Stimulated activated CD8-positive, alpha-beta memory T cell treated with anti-CD3 and anti-CD28 coated beads, Interleukin-15, amount 100 ng/mL, for 48 hours (primary cell): ENCODE measurements around the gene KIF7.

ENCODE experiments used
- DNase-seq, 2 donors: peaks; one replicate each; pipeline ENCODE4 v3.0.0-alpha.2; 2020; ENCODE audit warnings: low read depth in 2 of 2

The KIF7 gene

DNA sequence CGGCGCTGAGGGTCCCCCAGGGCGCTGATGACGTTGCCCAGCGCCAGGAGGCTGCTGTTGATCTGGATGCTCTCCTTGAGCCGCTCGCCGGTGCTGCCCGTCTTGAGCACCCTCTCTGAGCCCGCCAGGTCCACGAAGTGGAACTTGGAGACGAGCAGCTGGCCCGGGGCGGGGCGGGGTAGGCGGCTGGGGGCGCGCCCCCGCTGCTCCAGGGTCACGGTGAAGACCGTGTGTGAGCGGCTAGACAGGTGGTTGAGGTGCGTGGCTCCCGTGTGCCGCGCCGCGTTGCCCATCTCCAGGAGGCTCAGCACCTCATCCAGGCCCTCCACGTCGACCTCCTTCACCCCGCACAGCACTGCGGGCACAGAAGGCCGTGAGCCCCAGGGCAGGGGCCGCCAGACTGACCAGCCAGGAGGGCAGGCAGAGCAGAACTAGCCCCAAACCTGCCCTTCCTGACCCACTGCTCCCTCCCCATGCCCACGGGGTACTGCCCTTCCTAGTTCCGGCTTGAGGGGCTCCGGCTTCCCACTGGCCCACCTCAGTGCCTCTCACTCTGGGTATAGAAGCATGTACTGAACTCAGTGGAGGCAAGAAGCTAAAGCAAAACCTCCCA lies 6.1 kb downstream of the KIF7 start:
- DNase-seq = no peak

DNA sequence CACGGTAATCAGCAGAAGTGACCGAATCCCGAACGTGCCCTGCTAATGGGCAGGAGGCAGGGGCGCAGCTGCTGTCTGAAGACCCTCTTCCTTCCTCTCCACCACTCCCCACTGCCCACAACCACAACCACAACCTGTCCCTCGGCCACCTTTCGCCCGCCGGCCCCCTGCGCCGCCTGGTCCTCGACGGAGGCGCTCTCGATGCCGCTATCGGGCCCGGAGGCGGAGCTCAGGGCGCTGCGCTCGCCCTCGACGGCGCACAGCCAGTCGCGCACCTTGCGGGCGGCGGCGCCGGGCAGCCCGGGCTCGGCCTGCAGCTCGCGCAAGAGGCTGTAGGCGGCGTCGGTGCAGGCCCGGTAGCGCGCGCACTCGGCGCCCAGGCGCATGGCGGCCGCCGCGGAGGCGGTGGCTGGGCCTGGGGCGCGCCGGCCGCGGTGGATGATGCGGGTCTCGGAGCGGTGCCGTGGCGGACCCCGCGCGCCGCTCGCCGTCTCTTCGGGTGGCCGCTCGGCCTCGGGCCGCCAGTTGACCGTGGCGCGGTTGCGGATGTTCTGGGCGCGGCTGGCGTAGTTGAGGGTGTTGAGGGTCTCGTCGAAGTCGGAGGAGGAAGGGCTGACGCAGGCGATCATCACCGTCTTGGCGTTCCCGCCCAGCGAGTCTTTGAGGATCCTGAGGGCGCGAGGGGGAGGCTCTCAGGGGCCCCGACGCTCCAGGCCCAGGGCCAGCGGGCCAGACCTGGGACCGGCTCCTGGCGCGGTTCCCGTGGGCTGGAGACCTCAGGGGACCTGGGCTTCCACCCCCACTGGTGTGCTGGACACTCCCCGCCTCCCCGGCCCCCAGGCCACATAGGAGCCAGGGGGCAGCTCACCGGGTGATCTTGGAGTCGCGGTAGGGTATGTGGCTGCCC lies 6.9 kb downstream of the KIF7 start:
- DNase-seq = no peak

DNA sequence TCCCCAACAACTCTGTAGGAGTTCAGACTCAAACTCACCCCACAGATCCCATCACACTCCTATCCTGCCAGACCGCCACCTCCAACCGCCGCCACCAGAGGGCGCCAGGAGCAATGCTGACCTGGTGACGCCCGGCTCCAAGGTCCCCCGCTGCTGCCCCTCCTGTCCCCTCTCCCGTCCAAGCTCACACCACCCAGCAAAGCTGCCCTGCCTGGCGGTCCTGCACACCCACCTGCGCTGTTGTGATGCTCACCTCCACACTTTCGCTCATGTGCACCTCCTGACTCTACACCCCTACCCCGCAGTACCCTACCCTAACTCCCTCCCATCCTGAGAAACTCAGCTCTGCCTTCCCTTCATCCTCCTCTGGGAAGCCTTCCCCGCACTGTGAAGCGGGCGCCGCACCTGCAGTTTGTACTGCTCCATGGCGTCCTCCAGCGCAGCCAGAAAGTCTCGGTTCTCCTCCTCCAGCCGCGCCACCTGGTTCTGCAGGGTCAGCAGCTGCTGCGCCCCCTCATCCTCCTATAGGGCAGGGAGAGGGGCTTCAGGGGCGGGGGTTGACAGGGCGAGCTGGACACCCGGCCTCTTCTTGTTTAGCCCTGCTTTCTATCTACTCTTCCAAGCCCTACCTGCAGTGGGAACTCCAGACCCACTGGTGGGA lies 7.9 kb downstream of the KIF7 start:
- peak; percentile 34 to 59 for DNase-seq

DNA sequence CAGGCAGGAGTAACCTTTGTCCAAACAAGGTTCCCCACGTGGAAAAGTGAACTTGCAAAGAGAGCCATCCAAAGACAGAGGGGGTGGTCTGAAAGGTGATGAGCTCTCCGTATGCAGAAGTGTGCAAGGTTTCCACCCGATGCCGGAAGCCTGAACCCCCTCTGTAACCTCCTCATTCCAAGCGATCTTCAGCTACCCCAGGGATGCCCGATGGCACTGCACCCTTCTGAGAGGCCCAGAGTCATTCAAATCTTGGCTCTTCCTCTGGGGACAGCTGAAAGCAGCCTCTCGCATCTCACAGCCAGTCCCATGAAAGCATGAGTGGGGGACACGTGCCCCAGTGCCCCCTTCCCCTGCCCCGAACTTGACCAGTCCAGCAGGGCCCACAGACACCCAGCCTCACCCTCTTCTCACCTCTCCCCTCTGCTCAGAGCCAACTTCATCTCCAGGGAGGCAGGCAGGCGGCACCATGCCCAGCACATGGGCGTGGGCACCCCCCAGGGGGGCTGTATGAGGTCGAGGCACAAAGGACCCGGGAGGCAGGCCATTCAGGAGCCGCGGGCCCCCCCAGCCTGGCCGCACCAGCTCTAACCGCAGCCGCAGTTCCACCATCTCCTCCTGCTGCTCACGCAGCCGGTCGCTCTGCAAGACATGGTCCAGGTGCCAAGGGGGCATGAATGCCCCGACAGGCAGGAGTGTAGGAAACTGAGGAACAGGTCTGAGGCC lies 8.7 kb downstream of the KIF7 start:
- no peak for DNase-seq

DNA sequence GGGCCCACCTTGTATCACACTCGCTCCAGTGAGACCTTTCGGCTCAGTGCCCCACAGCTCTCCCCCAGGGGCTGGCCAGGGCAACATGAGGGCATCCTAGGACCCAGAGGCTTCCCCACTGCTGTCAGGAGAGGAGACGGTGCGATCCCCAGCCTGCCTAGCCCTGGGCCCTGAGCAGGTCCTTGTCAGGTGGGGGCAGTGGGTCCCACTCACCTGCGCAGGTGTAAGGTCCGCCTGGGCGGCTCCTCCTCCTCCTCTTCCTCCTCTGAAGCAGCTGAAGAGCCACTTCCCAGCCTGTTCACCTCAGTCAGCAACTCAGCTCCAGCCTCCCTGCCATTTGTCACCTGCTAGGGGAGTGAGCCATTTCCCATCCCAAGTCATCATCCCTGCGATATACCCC lies 9.6 kb downstream of the KIF7 start:
- no peak for DNase-seq

DNA sequence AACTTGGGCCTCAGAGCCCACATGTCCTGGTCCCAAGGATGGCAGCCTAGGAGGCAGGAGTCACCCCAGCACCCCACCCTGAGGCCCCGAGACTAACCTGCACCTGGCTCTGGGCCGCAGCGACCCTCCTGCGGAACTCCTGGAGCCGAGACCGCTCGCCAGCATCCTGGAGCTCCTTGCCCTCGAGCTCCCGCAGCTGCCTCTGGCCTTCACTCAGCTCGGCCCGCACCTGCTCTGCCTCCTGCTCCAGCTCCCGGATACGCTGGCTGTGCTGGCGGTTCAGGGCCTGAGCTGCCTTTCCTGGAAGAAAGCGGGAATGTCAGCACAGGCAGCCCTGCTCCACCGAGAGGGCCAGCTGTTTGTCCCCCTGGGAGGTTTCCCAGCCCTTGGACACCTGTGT lies 13.2 kb downstream of the KIF7 start:
- DNase-seq = no peak

DNA sequence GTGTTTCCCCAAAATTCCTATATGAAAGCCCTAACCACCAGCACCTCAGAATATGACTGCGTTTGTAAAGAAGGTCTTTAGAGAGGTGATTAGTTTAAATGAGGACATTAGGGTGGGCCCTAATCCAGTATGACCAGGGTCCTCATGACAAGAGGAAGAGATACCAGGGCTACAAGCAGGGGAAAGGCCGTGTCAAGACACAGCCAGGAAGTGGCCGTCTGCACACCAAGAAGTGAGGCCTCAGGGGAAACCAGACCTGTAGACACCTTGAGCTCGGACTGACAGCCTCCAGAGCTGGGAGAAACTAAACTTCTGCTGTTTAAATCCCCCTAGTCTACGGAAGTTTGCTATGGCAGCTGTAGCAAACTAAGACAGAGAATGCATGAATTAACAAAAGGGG lies 14.2 kb downstream of the KIF7 start:
- no peak for DNase-seq

DNA sequence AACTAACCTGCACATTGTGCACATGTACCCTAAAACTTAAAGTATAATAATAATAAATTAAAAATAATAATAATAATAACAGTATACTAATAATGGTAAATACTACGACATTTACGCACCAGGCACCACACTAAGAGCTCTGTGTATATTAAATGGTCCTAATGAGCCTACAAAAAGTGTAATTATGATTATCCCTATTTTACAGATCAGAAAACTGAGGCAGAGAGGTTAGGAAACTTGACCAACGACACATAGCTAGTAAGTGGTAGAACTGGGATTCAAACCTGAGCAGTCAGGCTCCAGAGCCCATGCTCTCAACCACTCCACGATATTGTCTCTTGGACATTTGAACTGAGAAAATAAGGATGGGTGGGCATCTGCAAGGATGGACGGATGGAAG lies 15.0 kb downstream of the KIF7 start:
- no peak for DNase-seq

DNA sequence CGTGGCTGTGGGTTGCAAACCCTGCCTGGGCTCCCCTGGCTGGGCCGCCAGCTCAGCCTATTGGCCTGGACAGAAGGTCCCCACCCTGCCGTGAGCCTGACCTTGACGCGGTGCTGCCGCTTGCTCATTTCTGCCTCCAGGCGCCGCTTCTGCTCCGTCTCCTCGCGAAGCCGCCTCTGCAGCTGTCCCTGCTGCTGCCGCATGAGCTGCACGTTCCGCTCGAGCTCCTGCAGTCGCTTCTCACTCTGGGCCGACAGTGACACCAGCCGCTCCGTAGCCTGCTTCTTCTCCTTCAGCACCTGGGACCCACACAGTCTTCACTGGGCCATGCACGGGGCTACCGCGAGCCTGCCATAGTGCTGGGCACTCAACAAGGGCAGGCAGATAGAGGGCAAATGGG lies 21.7 kb downstream of the KIF7 start:
- DNase-seq = no peak

DNA sequence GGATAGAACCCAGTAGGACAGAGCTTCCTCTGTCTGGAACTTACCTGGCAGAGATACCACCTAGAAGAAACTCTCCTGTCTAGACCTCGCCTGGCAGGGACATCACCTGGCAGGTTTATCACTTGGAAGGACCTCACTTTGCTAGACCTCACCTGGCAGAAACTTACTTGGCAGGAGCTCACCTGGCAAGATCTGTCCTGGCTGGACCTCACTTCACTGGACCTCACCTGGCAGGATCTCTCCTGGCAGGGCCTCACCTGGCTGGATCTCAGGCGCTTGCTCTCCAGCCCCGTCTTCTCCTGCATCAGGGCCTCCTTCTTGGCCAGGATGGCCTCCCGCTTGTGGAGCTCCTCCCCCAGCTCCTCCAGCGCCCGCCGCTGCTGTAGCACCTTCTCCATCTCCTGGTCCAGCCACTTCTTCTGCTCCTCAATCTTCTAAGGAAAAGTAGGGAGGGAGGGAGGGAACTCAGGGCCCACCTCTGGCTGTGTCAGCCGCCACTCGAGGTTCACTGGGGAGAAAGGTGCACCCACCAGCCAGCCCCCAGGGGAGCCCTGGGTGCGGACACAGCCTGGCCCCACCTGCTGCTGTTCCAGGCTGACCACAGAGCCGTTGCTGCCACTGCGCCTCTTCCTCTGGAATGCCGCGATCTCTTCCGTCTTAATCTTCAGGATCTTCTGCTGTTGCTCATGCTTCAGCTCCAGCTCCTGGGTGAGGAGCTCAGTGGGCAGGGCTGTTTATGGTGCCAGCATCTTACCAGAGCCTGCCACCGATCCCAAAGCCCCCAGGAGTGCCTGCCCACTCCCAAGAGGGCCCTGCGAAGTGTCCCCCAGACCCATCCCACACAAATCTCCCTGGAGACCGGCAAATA lies 22.5 kb downstream of the KIF7 start:
- no peak for DNase-seq

DNA sequence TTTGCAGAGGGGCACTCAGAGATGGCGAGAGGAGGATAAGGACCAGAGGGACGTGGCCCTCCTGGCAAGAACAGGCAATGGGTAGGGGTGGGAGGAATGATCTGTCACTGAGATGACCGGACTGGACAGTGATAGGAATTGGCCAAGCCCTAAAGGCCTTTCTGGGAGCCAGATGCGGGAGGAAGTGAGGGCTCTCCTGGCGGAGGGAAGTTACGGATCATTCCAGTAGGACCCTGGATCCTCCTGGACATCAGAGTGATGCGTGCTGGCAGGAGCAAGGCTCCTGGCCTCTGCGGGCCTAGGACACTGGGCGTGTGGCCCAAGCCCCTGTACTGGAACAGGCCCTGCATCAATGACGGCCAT lies 23.4 kb downstream of the KIF7 start:
- DNase-seq = no peak

DNA sequence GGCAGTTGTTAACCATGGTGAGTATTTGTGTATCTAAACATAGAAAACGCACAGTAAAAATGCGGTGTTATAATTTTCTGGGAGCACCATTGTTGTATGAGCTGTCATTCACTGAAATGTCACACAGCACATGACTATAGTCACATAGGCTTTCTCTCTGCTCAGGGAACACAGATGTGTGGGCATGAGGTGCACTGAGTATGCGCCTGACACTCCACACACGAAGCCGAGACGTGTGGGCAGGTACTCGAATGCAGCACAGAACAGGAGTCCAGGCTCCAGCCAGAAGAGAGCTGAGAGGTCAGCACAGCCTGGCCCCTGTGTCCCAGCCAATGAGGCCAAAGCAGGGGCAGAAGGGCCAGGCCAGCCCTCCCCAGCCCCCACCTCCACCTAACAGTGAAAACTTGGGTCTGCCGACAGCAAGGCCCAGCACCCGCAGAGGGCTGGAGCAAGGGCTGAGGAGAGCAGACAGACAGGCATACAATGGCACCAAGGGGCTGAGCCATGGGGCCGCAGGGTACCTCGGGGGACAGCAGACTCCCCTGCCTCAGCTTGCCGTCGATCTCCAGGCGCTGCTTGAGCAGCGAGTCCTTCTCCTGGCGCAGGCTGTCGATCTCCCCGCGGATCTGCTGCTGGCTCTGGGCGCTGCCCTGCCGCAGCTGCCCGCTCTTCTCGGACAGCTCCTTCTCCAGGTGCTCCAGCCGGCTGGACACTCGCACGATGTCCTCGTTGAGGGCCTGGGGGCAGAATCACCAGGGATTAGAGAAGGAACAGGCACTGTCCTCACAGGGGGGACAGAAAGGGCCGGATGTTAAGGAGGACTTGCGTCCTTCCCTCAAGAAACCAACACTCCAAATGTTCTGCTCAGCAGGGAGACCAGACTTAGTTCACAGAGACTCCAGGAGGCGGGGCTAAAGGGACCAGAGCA lies 24.0 kb downstream of the KIF7 start:
- no peak for DNase-seq

DNA sequence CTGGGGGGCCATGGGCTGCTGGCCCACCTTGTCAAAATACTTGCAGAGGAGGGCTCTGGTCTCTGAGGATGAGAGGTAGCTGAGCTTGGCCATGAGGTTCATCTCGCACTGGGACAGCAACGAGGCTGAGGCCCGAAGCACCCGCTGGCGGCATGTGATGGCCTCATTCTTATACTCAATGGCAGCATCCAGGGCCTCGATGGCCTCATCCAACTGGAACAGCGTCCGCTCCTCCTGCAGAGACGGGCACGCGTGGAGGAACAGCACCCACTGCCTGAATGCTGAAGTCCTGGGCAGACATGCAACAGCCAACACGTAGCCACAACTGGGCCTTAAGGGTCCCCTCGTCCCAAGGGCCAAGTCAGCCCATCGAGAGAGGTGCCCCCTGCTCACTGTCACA lies 25.0 kb downstream of the KIF7 start:
- no peak for DNase-seq

DNA sequence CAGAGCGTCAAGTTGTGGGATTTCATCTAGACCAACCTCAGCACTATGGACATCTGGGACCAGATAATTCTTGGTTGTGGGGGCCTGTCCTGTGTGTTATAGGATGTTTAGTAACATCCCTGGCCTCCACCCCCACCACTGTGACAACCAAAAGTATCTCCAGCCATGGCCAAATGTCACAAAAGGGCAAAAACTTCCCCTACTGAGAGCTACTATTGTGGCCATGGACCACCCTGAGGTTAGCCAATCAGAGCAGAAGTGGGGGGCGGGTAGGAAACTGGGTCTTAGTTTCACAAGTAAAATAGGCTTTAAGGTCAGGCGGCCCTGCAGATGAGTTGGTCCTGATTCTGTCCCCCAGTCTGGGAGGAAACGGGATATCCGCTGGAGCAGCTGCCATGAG lies 25.4 kb downstream of the KIF7 start:
- DNase-seq = no peak

DNA sequence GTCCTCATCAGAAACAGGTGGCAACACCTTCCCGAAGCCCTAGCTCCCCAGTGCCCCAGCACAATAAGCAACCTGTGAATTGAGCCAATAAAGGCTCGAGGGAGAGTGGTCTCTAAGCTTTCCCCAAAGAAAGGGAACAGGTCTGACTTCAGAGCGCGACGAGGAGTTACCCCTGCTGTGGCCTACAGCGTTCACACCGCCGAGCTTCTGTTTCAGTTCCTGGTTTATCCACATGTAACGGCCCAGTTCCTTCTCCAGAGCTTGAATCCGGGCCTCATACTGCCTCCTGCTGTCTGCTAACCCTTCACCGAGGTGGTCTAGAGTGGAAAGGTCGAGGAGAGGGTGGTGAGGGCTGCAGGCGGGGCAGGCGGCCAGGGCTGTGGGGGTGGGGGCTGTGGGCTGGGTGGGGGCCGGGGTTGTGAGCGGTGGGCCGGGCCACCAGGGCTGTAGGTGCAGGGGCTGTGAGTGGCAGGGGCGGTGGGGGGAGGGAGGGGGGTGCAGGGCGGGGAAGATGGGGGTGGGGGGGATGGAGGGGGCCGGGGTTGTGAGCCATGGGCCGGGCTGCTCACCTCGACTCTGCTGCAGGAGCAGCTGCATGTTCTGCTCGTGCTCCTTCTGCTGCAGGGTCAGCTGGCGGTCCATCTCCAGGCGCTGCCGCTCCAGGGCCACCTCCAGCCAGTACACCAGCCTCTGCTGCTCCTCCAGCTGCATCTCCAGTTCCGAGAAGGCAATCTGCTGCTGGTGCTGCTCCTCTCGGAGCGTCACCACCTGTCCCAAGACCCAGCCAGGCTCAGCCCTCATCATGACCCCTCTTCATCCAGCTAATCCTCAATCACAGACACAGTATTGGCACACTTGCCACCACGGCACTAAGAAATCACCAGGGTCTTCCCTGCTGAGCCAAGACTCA lies 26.2 kb downstream of the KIF7 start:
- DNase-seq = no peak

DNA sequence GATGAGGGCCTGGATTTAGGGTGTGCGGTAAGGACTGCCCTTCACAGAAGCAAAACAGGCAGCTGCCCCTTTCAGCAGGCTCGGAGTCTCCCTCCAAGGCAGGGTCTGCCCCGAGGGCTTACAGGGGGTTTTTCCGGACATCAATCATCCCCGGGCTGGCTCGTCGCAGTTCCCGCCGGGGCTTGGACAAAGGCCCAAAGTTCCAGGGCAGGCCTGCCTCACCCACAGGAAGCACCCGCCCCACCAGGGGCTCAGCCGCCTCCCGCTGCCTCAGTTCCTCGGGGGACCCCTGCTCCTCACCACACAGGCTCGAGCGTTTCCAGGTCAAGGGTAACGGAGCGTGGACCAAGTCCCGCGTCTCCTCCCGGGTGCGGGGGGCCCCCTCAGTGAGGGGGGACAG lies 27.0 kb downstream of the KIF7 start:
- DNase-seq = no peak

DNA sequence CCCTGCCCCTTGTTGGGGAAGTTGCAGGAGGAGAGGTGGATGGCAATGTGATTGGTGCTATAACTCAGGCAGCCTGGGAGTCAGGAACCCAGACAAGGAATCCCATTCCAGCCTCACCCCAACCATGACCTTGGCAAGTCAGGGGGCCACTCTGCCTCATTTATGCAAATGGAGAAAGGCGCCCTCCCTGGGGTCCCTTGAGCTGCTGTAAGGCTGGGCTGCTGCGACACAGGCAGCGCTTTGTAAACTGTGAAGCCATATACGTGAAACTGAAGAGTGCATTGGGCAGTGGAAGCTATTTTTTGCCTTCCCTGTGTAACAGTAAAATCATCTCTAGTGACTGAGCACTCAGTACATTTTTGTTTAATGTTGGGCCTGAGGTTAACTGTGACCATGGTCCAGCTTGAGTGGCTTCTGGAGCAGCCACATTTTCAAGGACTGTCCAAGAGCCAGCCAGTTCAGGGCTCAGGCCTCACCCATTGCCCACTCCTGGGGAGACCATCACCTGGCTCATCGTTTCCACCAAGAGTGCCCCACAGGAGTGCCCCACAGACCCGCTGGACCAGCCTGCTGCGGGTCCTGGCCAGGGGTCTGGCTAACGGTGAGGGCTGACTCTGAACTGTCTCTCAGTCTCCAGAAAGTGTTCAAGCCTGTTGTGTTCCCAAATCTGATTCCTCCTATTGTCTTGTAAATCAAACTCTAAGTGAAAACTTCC lies 27.9 kb downstream of the KIF7 start:
- no peak for DNase-seq

DNA sequence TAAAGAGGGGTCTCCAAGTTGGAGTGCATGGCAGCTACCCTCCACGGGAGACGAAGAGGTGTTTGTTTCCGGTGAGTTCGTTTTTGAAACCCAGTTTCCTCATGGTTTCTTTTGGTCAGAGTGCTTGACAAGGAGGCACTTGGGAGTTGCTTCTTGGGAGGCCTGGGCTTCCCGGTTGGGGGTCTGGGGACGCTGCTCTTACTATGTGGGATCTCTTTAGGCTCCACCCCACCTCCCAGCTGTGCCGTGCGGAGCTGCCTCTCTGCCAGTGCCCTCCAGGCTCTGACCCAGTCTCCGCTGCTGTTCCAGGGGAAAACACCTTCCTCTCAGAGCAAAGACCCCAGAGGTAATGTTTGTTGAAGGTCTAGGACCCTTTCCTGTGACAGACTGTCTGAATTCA lies 29.6 kb downstream of the KIF7 start:
- DNase-seq = no peak

DNA sequence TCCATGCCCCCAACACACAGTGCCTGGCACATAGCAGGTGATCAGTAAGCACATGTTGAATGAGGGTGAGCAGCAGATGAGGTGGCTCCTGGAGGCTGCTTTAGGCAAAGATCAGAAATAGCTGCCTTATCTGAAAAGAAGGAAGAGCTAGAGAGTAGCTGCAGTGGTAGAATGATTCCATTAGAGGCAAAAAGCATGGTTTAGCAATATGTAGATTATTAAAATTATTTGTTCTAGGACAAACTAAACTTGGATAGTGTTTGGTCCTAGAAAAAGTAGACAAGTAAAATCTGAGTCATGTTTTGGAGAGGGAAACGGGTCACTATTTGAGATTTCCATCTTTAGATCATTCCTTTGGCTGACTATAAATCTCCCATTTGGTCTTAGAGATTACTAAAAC lies 32.1 kb downstream of the KIF7 start:
- DNase-seq = no peak
